GM12878 (cell line): ENCODE results near the gene CDR2. TPM values are rescaled to one million over a fixed set of nuclear protein-coding genes. Genes with fewer than 3 reads are reported as not detected.

Experiments
- ATAC-seq: fragments of 200-7000 bp; cut with Tn5 transposase; 3 replicates; pipeline ENCODE4 v1.9.1; 2020; ENCODE audit warnings: mild to moderate bottlenecking, moderate library complexity
- BruUV-seq: library from RNA; stranded (reverse); fragments of 400-500 nt; replicated peaks from 2 replicates; lab custom pipeline; 2021; lab: Mats Ljungman, UMichigan
- CTCF ChIA-PET: fragments of 300-600 bp; sonication (Branson Sonifier 250); formaldehyde crosslinking; extraction: SDS; loops from one replicate; lab custom pipeline; 2021; ENCODE audit warnings: inconsistent platforms; lab: Yijun Ruan, JAX
- POLR2A ChIA-PET: fragments of 350-600 bp; formaldehyde crosslinking; extraction: SDS; loops from one replicate; lab custom pipeline; 2021; ENCODE audit warnings: inconsistent platforms; lab: Charles Lee
- RAD21 ChIA-PET: fragments of 300-600 bp; sonication (Branson Sonifier 250); formaldehyde crosslinking; loops from one replicate; lab custom pipeline; 2023; ENCODE audit warnings: antibody characterized with exemption; ENCODE audit not compliant: unreplicated experiment; lab: Charles Lee
- SMC1A ChIA-PET: fragments of 300-600 bp; sonication (Branson Sonifier 250); formaldehyde crosslinking; loops from one replicate; lab custom pipeline; 2023; ENCODE audit not compliant: unreplicated experiment, uncharacterized antibody; lab: Charles Lee
- DNase-seq: peaks from one replicate; pipeline ENCODE4 v3.0.0-alpha.2; 2011; ENCODE audit warnings: low read depth, low spot score
- FAIRE-seq: peaks from 3 replicates; lab custom pipeline; 2011; peaks lifted over from hg19 to GRCh38; lab: Jason Lieb, UNC
- H2AFZ ChIP-seq: 2 replicates; pipeline ENCODE4 v1.6.0; 2011; ENCODE audit warnings: low read depth, low read length, control low read depth; ENCODE audit not compliant: control insufficient read depth
- H3K27ac ChIP-seq: 2 replicates; pipeline ENCODE4 v1.5.1; 2011; ENCODE audit warnings: control low read depth; ENCODE audit not compliant: control insufficient read depth, insufficient read depth
- H3K27me3 ChIP-seq, 2 experiments: replicated peaks in 1 of 2; 2 replicates each; pipeline versions ENCODE4 v1.6.0 to v1.6.1; 2011; ENCODE audit warnings: low read length in 1 of 2; ENCODE audit not compliant: control insufficient read depth in 2 of 2, insufficient read depth in 2 of 2
- H3K36me3 ChIP-seq, 2 experiments: 2 replicates each; pipeline ENCODE4 v1.5.1; 2011; ENCODE audit warnings: low read length in 1 of 2; ENCODE audit not compliant: control insufficient read depth in 2 of 2, insufficient read depth in 2 of 2
- H3K4me1 ChIP-seq: 2 replicates; pipeline ENCODE4 v1.6.1; 2011; ENCODE audit warnings: mild to moderate bottlenecking, low read length, moderate library complexity, mixed read lengths; ENCODE audit not compliant: control insufficient read depth, insufficient read depth
- H3K4me2 ChIP-seq: 2 replicates; pipeline ENCODE4 v1.6.0; 2011; ENCODE audit warnings: control low read depth; ENCODE audit not compliant: control insufficient read depth, insufficient read depth
- H3K4me3 ChIP-seq: fragments of 200-600 bp; sonication (generic); 2 replicates; pipeline ENCODE4 v1.5.1; 2016
- H3K79me2 ChIP-seq: 2 replicates; pipeline ENCODE4 v1.6.0; 2011; ENCODE audit warnings: low read length; ENCODE audit not compliant: control insufficient read depth, insufficient read depth
- H3K9ac ChIP-seq: 2 replicates; pipeline ENCODE4 v1.8.0; 2011; ENCODE audit warnings: low read length, control low read depth, mixed read lengths; ENCODE audit not compliant: control insufficient read depth, insufficient read depth
- H3K9me3 ChIP-seq: replicated peaks from 3 replicates; pipeline ENCODE4 v1.5.1; 2011; ENCODE audit warnings: mild to moderate bottlenecking, low read length; ENCODE audit not compliant: control insufficient read depth, insufficient read depth
- H4K20me1 ChIP-seq: 2 replicates; pipeline ENCODE4 v1.6.0; 2011; ENCODE audit not compliant: control insufficient read depth, insufficient read depth
- CHD1 ChIP-seq: IDR thresholded peaks from 2 replicates; pipeline ENCODE4 v1.6.1; 2012; ENCODE audit warnings: low read depth, low read length, improper control_type of control experiment
- EGR1 ChIP-seq, 2 experiments: IDR thresholded peaks; 1 replicate in 1 of 2; 2 replicates in 1 of 2; pipeline ENCODE4 v1.6.1; 2011 to 2012; ENCODE audit warnings: low read depth in 2 of 2, low read length in 2 of 2, borderline replicate concordance in 1 of 2, mild to moderate bottlenecking in 1 of 2, moderate library complexity in 1 of 2
- HDAC6 ChIP-seq: fragments of 200-600 bp; sonication (generic); IDR thresholded peaks from one replicate; pipeline ENCODE4 v1.8.0; 2017; ENCODE audit warnings: antibody characterized with exemption; ENCODE audit not compliant: unreplicated experiment
- IKZF1 ChIP-seq: fragments of 450-650 bp; conservative IDR thresholded peaks from 2 replicates; pipeline ENCODE4 v1.6.1; 2017; ENCODE audit warnings: antibody characterized with exemption, mild to moderate bottlenecking
- MEF2B ChIP-seq: fragments of 450-650 bp; IDR thresholded peaks from 2 replicates; pipeline ENCODE4 v1.6.1; 2018; ENCODE audit warnings: mild to moderate bottlenecking, moderate library complexity; ENCODE audit not compliant: partially characterized antibody, poor library complexity, severe bottlenecking
- TARDBP ChIP-seq: IDR thresholded peaks from 2 replicates; pipeline ENCODE4 v1.6.1; 2016; ENCODE audit warnings: borderline replicate concordance
- ZNF217 ChIP-seq: fragments of 450-650 bp; IDR thresholded peaks from 2 replicates; pipeline ENCODE4 v1.6.1; 2017; ENCODE audit warnings: antibody characterized with exemption, mild to moderate bottlenecking
- WGBS: methylation state at CpG from one replicate; pipeline ENCODE4 v1.1.6; 2016; ENCODE audit warnings: low lambda C conversion rate; ENCODE audit not compliant: insufficient replicate concordance, insufficient coverage; ENCODE audit errors: missing lambda C conversion rate; 5-methylcytosine and 5-hydroxymethylcytosine counted together
- in situ Hi-C: fragments of 300-500 bp; cut with MboI; formaldehyde crosslinking; loops from 9 replicates; pipeline ENCODE4 v1.14.3; 2018; ENCODE audit warnings: mixed read lengths
- intact Hi-C: fragments of 100-400 bp; cut with micrococcal nuclease; formaldehyde crosslinking; loops from one replicate; pipeline ENCODE4 v1.14.2; 2022; ENCODE audit not compliant: unreplicated experiment
- polyA plus RNA-seq, 11 experiments: library from polyadenylated mRNA; depleted of rRNA in 4 of 11; unstranded in 6 of 11; stranded (reverse) in 5 of 11; fragments of >200 nt; fragmentation: Nextera tagmentation in 4 of 11; fragmentation: Illumina TruSeq in 1 of 11; extraction: Ambion mirVana in 4 of 11; extraction: Trizol in 1 of 11; gene quantifications; 1 replicate in 1 of 11; 2 replicates in 10 of 11; pipeline versions ENCODE4 v1.2.1 to v1.2.3, GENCODE V29; 2011 to 2016; ENCODE audit warnings: inconsistent platforms in 2 of 11, missing spikeins in 2 of 11, low read depth in 1 of 11
- total RNA-seq, 4 experiments: library from RNA; depleted of rRNA in 3 of 4; stranded (reverse); fragments of >200 nt in 3 of 4; fragmentation: Illumina TruSeq in 1 of 4; extraction: Trizol in 1 of 4; gene quantifications; 2 replicates each; pipeline versions ENCODE4 v1.2.1 to v1.2.3, GENCODE V29; 2013 to 2021
- TF ChIP-seq, protein P1 (sequence below): IDR thresholded peaks from 2 replicates; pipeline ENCODE4 v1.6.1; 2012; ENCODE audit warnings: low read length, inconsistent platforms
- TF ChIP-seq, protein P2 (sequence below): fragments of 450-650 bp; IDR thresholded peaks from 2 replicates; pipeline ENCODE4 v1.6.1; 2017; ENCODE audit warnings: mild to moderate bottlenecking, moderate library complexity
- TF ChIP-seq, protein P3 (sequence below), 3 experiments: IDR thresholded peaks in 2 of 3; conservative IDR thresholded peaks in 1 of 3; 2 replicates each; pipeline ENCODE4 v1.5.1; 2011; ENCODE audit warnings: low read depth in 3 of 3, low read length in 3 of 3, mild to moderate bottlenecking in 3 of 3, control low read depth in 2 of 3, moderate library complexity in 2 of 3, inconsistent platforms in 1 of 3, mixed read lengths in 1 of 3; ENCODE audit not compliant: control insufficient read depth in 2 of 3, insufficient read depth in 1 of 3; ENCODE audit errors: extremely low read depth in 1 of 3

Gene CDR2
- total and polyA plus RNA-seq, 10 of the 15 experiments (the other 5 are each of a cell fraction or from before 2014, with no cell fraction given) = 4.8 to 24.3 (median 19.2) TPM

DNA sequence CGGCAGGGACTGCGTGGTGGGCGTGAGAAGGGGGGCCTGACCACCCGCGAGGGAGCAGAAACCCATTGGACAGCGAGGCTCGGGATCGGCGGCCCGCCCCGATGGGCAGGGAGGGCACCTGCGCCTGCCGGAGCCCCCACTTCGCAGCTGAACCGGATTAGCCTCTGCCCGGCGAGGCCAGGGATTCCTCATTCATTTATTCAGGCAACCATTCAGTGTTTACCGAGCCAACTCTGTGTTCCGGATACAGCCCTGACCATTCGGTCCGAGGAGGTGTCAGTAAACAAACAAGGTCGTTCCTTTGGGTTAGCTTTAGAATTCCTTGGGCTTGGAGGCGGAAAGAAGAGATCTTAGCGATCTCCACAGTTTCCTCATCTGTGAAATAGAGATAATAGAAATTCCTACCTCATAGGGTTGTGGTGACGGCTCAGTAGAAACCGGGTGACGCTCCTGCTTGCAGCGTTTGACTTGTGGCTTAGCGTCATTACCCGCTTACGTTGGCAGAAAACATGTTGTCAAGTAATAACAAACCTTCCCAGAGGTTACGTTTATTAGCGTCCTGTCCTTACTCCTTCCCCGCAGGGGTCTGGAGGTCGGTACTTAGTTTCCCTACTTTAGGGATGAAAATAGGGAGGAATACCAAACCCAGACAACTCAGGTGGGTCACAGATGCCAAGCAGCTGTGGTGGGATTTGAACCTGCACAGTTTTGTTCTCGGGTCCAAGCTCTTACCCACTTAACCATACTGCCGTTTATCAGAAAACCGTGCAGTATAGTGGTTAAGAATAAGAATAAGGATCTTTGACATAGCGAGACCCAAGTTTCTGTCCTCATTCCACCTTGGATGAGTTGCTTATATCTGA lies 76.3 kb downstream of the CDR2 start (continued):
- TF ChIP-seq, protein P1, sequence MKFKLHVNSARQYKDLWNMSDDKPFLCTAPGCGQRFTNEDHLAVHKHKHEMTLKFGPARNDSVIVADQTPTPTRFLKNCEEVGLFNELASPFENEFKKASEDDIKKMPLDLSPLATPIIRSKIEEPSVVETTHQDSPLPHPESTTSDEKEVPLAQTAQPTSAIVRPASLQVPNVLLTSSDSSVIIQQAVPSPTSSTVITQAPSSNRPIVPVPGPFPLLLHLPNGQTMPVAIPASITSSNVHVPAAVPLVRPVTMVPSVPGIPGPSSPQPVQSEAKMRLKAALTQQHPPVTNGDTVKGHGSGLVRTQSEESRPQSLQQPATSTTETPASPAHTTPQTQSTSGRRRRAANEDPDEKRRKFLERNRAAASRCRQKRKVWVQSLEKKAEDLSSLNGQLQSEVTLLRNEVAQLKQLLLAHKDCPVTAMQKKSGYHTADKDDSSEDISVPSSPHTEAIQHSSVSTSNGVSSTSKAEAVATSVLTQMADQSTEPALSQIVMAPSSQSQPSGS = peak; percentile 89
- peak; percentile 93 for TF ChIP-seq TARDBP
- TF ChIP-seq HDAC6 = no peak
- TF ChIP-seq, all 136 proteins: peak for 67

DNA sequence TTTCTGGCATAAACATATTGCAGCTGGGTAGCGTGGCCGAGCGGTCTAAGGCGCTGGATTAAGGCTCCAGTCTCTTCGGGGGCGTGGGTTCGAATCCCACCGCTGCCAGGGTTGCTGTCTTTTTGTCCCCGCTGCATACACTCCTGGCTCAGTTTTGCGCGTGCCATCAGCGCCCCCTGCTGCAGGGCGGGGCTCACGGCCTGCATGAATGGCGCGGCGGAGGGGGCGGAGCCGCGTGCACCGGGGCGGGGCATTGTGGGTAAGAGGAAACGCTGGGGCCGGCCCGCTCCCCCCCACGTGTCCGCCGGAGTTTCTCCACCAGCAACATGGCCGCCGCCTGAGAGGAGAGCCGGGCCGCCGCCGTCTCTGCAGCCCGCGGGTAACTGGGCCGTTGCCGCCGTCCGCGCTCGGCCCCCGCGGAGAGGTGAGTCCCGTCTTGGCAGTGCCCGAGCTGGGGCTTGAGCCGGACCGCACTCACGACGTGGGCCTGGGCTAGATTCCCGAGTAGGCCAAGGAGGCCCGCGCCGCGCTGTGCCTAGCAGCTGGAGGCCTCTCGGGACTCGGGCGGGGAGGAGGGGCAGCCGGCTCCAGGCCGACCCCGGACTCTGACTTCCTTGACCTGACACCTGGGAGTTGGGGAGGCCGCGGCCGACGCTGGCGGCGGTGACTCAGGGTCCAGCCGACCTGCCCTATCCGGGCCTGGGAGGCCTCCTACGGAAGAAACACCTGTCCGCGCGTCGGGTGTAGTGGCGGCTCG lies 77.1 kb downstream of the CDR2 start, which contains the start of gene POLR3E:
Gene POLR3E (plus strand): TSS at position 296 of the 757 bp plus-strand sequence. CDS start 5,560 bp downstream, outside the sequence.
- in situ Hi-C loops = loop anchor here (5.0 kb wide), 2 partner anchors 100 to 295 kb away; partner anchors contain the start of gene PDZD9
- H3K9me3 ChIP-seq = no peaks in the 10 kb centered on the region
- POLR2A ChIA-PET = interaction anchor here (1.8 to 3.2 kb wide), 4 partner anchors 88 to 105 kb away, joined by 6 to 21 read pairs (median 12); partner anchors contain the start of gene EEF2K
- DNase-seq = no peak
- H3K4me3 ChIP-seq = peak within 1 kb of the TSS; percentile 88
- SMC1A ChIA-PET = interaction anchor here (0.6 to 7.2 kb wide), 8 partner anchors 79 to 555 kb away, joined by 3 to 86 read pairs (median 5); partner anchors contain the start of gene EEF2K
- peak within 1 kb of the TSS; percentile 86 for H3K9ac ChIP-seq
- peak within 1 kb of the TSS; percentile 85 for H3K27ac ChIP-seq
- FAIRE-seq = no peak
- RAD21 ChIA-PET = interaction anchor here (1.4 to 4.4 kb wide), 6 partner anchors 89 to 220 kb away, joined by 5 to 62 read pairs (median 11); partner anchors contain the start of gene EEF2K
- peak within 1 kb of the TSS; percentile 66 for H3K4me2 ChIP-seq
- peaks cover 29% of the 10 kb centered on the region for H3K79me2 ChIP-seq
- H3K4me1 ChIP-seq = peaks cover 13% of the 10 kb centered on the region
- ATAC-seq = peak; percentile 89
- peaks cover 8% of the 10 kb centered on the region; the same call in 1 of the 2 replicates for H4K20me1 ChIP-seq
- peak within 1 kb of the TSS; percentile 85 for H2AFZ ChIP-seq
- CTCF ChIA-PET = interaction anchor here (0.6 to 7.5 kb wide), 12 partner anchors 10 to 793 kb away, joined by 3 to 132 read pairs (median 4); partner anchors contain the start of gene EEF2K
- H3K27me3 ChIP-seq = no peaks in the 10 kb centered on the region
- intact Hi-C loops = loop anchor here (1.0 to 5.0 kb wide), 3 partner anchors 91 to 285 kb away; partner anchors contain the start of gene EEF2K
- BruUV-seq = no TSS peak
- 2% methylated on average over 68 of the region's 76 CpGs for WGBS
- H3K36me3 ChIP-seq = peaks cover under 1% of the 10 kb centered on the region in 2 experiments; a peak in 2 of 4 replicates
- TF ChIP-seq MEF2B (peak; percentile 57), EGR1 (IDR thresholded peaks at IDR 0.05; ENCODE audit: borderline replicate concordance in 1 of 2, low read depth in 2 of 2, low read length in 2 of 2) (peak in 1 of 2 experiments; percentile 41; a peak in 1 of 3 replicates), CHD1 (peak; percentile 59; the same call in 1 of the 2 replicates), IKZF1 (peak; percentile 74), ZNF217 (peak; percentile 77; the same call in 1 of the 2 replicates)
- TF ChIP-seq, protein P2, sequence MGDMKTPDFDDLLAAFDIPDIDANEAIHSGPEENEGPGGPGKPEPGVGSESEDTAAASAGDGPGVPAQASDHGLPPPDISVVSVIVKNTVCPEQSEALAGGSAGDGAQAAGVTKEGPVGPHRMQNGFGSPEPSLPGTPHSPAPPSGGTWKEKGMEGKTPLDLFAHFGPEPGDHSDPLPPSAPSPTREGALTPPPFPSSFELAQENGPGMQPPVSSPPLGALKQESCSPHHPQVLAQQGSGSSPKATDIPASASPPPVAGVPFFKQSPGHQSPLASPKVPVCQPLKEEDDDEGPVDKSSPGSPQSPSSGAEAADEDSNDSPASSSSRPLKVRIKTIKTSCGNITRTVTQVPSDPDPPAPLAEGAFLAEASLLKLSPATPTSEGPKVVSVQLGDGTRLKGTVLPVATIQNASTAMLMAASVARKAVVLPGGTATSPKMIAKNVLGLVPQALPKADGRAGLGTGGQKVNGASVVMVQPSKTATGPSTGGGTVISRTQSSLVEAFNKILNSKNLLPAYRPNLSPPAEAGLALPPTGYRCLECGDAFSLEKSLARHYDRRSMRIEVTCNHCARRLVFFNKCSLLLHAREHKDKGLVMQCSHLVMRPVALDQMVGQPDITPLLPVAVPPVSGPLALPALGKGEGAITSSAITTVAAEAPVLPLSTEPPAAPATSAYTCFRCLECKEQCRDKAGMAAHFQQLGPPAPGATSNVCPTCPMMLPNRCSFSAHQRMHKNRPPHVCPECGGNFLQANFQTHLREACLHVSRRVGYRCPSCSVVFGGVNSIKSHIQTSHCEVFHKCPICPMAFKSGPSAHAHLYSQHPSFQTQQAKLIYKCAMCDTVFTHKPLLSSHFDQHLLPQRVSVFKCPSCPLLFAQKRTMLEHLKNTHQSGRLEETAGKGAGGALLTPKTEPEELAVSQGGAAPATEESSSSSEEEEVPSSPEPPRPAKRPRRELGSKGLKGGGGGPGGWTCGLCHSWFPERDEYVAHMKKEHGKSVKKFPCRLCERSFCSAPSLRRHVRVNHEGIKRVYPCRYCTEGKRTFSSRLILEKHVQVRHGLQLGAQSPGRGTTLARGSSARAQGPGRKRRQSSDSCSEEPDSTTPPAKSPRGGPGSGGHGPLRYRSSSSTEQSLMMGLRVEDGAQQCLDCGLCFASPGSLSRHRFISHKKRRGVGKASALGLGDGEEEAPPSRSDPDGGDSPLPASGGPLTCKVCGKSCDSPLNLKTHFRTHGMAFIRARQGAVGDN = no peak
- TF ChIP-seq, protein P3, sequence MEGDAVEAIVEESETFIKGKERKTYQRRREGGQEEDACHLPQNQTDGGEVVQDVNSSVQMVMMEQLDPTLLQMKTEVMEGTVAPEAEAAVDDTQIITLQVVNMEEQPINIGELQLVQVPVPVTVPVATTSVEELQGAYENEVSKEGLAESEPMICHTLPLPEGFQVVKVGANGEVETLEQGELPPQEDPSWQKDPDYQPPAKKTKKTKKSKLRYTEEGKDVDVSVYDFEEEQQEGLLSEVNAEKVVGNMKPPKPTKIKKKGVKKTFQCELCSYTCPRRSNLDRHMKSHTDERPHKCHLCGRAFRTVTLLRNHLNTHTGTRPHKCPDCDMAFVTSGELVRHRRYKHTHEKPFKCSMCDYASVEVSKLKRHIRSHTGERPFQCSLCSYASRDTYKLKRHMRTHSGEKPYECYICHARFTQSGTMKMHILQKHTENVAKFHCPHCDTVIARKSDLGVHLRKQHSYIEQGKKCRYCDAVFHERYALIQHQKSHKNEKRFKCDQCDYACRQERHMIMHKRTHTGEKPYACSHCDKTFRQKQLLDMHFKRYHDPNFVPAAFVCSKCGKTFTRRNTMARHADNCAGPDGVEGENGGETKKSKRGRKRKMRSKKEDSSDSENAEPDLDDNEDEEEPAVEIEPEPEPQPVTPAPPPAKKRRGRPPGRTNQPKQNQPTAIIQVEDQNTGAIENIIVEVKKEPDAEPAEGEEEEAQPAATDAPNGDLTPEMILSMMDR (IDR thresholded peaks at IDR 0.05 in 2 of 3, conservative IDR thresholded peaks at IDR 0.05 in 1 of 3; ENCODE audit: control insufficient read depth in 2 of 3, extremely low read depth in 1 of 3, insufficient read depth in 1 of 3, low read depth in 3 of 3, low read length in 3 of 3) = peak; percentile 90 to 97 (median 91)
